ENCODE results near the gene PARVG.

PARVG gene

DNA sequence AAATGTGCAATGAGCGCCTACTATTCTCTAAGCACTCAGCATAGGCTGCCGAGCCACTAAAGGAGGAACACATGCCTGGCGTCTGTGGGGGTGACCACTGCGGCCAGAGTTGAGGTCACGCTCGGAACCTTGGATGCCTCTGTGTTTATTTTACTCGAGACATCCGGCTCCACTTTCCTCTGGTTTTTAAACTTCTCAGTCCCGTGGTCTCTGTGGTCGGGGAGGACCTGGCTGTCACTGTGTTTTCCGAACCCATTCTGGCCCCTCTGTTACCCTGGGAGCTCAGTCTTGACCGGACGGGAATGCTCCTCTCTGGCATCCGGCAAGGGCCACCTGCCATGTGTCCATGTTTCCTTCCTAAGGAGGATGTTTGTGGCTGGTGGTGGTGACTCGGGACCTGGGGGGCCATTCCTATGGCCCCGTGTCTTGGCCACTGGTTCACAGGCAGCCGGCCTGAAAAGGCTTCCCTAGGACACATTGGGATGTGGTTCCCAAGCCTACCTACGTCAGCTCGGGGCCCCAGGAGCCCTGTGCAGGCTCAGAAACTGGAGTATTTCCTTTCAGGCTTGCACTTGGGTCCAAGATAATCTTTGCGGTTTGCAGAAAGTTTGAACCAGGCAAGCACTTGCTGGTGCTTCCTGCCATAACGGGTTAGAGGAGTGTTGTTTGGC is 46.7 kb upstream of the PARVG start:
- no peak for DNase-seq (ENCODE audit: extremely low read depth, insufficient read length)
- H3K27me3 ChIP-seq (replicated peaks; ENCODE audit: control insufficient read depth, insufficient read depth, low read length): no peaks in the 10 kb centered on the region
- H3K4me3 ChIP-seq (replicated peaks; ENCODE audit: low read depth, low read length): no peak overlapping the region
- TF ChIP-seq, protein P1, sequence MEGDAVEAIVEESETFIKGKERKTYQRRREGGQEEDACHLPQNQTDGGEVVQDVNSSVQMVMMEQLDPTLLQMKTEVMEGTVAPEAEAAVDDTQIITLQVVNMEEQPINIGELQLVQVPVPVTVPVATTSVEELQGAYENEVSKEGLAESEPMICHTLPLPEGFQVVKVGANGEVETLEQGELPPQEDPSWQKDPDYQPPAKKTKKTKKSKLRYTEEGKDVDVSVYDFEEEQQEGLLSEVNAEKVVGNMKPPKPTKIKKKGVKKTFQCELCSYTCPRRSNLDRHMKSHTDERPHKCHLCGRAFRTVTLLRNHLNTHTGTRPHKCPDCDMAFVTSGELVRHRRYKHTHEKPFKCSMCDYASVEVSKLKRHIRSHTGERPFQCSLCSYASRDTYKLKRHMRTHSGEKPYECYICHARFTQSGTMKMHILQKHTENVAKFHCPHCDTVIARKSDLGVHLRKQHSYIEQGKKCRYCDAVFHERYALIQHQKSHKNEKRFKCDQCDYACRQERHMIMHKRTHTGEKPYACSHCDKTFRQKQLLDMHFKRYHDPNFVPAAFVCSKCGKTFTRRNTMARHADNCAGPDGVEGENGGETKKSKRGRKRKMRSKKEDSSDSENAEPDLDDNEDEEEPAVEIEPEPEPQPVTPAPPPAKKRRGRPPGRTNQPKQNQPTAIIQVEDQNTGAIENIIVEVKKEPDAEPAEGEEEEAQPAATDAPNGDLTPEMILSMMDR (IDR thresholded peaks at IDR 0.05; ENCODE audit: insufficient read depth, low read length, poor library complexity, severe bottlenecking): no peak
- peaks cover 59% of the 10 kb centered on the region for H3K36me3 ChIP-seq (ENCODE audit: control insufficient read depth, insufficient read depth, low read length)

DNA sequence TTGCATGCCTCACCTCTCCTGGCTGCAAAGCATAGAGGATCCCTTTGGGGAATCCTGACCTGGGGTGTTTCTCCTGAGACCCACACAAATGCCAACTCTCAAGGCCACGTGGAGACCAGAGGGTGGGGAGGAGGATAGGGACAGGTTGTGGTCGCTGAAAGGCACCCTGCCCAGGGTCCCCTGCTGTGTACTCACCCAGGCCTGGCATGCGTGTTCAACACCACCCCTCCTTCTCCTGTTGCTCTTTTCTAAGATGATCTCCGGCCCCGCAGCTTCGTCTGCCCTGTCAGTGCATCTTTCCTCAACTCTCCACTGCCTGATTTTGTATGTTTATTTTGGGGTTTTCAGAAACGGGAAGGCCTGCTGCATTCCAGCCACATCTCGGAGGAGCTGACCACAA is 44.6 kb upstream of the PARVG start:
- DNase-seq (ENCODE audit: extremely low read depth, insufficient read length): no peak
- H3K27me3 ChIP-seq (replicated peaks; ENCODE audit: control insufficient read depth, insufficient read depth, low read length): no peaks in the 10 kb centered on the region
- TF ChIP-seq, protein P1 (IDR thresholded peaks at IDR 0.05; ENCODE audit: insufficient read depth, low read length, poor library complexity, severe bottlenecking): no peak
- H3K36me3 ChIP-seq (ENCODE audit: control insufficient read depth, insufficient read depth, low read length): peaks cover 61% of the 10 kb centered on the region
- H3K4me3 ChIP-seq (replicated peaks; ENCODE audit: low read depth, low read length): no peak overlapping the region

DNA sequence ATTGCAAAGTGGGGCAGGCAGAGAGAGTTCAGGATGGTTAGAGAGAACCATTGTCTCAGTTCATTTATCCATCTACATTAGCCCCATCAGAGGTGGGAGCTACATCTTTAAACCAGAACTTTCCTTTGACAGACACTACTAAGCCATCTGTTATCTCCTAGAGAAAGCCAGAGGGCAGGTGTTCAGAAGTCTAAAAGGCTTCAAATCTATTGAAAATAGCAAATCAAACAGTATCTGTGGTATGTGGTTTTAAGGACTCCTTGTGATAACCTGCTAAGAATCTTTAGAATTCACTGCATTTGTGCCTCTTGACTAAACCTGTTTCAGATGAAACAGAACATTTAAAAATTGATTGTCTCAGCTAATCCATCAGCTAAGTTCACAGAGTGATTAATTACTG is 43.9 kb upstream of the PARVG start:
- TF ChIP-seq, protein P1 (IDR thresholded peaks at IDR 0.05; ENCODE audit: insufficient read depth, low read length, poor library complexity, severe bottlenecking): no peak
- no peak for DNase-seq (ENCODE audit: extremely low read depth, insufficient read length)
- Histone ChIP-seq H3K36me3 (ENCODE audit: control insufficient read depth, insufficient read depth, low read length) (peaks cover 59% of the 10 kb centered on the region), H3K4me3 (replicated peaks; ENCODE audit: low read depth, low read length) (no peak overlapping the region), H3K27me3 (replicated peaks; ENCODE audit: control insufficient read depth, insufficient read depth, low read length) (no peaks in the 10 kb centered on the region)

DNA sequence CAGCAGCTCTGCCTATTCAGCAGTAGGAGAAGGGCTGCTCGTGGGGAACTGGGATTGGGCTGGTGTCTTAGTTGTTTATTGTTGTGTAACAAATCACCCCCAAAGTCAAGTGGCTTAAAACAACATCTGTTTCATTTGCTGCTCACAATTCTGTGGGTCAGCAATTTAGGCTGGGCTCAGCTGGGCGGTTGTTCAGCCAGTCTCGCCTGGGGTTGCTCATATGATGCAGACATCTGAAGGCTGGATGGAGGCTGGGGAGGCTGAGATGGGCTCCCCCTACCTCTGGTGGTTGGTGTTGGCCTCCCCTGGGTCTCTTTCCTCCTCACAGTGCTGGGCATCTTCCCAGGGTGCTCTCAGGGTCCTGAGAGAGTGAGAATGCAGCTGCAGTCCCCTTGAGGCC is 43.3 kb upstream of the PARVG start:
- DNase-seq (ENCODE audit: extremely low read depth, insufficient read length): no peak
- Histone ChIP-seq H3K36me3 (ENCODE audit: control insufficient read depth, insufficient read depth, low read length) (peaks cover 56% of the 10 kb centered on the region), H3K4me3 (replicated peaks; ENCODE audit: low read depth, low read length) (no peak overlapping the region), H3K27me3 (replicated peaks; ENCODE audit: control insufficient read depth, insufficient read depth, low read length) (no peaks in the 10 kb centered on the region)
- TF ChIP-seq, protein P1 (IDR thresholded peaks at IDR 0.05; ENCODE audit: insufficient read depth, low read length, poor library complexity, severe bottlenecking): no peak

DNA sequence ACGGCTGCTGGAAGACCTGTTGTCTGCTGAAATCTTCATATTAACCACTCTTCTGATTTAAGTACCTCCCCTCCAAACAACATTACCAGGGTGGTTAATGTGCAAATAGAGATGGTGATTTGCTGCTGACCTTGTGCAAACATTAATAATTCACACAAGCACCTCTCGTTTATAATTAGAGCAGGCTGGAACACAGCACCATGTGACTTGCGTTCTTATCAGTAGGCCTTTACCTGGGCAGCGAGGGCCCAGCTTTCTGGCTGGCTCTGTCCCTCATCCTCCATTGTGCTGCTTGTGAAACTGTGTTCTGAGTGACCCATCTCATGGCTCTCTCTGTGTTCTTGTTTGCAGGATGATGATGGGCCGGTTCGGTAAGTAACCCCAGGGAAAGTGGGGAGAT is 41.0 kb upstream of the PARVG start:
- TF ChIP-seq, protein P1 (IDR thresholded peaks at IDR 0.05; ENCODE audit: insufficient read depth, low read length, poor library complexity, severe bottlenecking): no peak
- Histone ChIP-seq H3K4me3 (replicated peaks; ENCODE audit: low read depth, low read length) (no peak overlapping the region), H3K36me3 (ENCODE audit: control insufficient read depth, insufficient read depth, low read length) (peaks cover 43% of the 10 kb centered on the region), H3K27me3 (replicated peaks; ENCODE audit: control insufficient read depth, insufficient read depth, low read length) (no peaks in the 10 kb centered on the region)
- no peak for DNase-seq (ENCODE audit: extremely low read depth, insufficient read length)

Data from GM06990 (cell line).